Activated CD4-positive, alpha-beta memory T cell treated with anti-CD3 and anti-CD28 coated beads, Interleukin-2, amount 10 ng/mL, durations not matched to agents 7 days and 5 days (primary cell): ENCODE measurements around the gene SORCS2. TPM values are rescaled to one million over a fixed set of nuclear protein-coding genes. Genes with fewer than 3 reads are reported as not detected.

Experiments used
- CTCF ChIA-PET: fragments of 350-600 bp; sonication (Branson Sonifier 250); formaldehyde crosslinking; loops from one replicate; lab custom pipeline; 2021; ENCODE audit warnings: antibody characterized with exemption, inconsistent platforms; lab: Charles Lee
- POLR2A ChIA-PET: fragments of 350-600 bp; sonication (Branson Sonifier 250); formaldehyde crosslinking; loops from one replicate; lab custom pipeline; 2021; ENCODE audit warnings: antibody characterized with exemption; lab: Charles Lee
- DNase-seq: peaks from one replicate; pipeline ENCODE4 v3.0.0-alpha.2; 2020
- H3K27ac Mint-ChIP-seq: one replicate; pipeline ENCODE4 v1.8.0; 2021; ENCODE audit warnings: mild to moderate bottlenecking, mixed read lengths
- H3K27me3 Mint-ChIP-seq: one replicate; pipeline ENCODE4 v1.8.0; 2021; ENCODE audit warnings: mixed read lengths
- H3K36me3 Mint-ChIP-seq: one replicate; pipeline ENCODE4 v1.8.0; 2021; ENCODE audit warnings: low read depth, mixed read lengths
- H3K4me1 Mint-ChIP-seq: one replicate; pipeline ENCODE4 v1.8.0; 2021; ENCODE audit warnings: mixed read lengths
- H3K4me3 Mint-ChIP-seq: one replicate; pipeline ENCODE4 v1.8.0; 2021; ENCODE audit warnings: mild to moderate bottlenecking, mixed read lengths
- H3K9me3 Mint-ChIP-seq: one replicate; pipeline ENCODE4 v1.8.0; 2021; ENCODE audit warnings: mixed read lengths
- total RNA-seq, 2 experiments: library from RNA; stranded (reverse); gene quantifications; one replicate each; pipeline ENCODE4 v1.2.3, GENCODE V29; 2021

The SORCS2 gene
- total RNA-seq, 2 experiments from 2014 or later = 0.10 to 0.18 TPM

- CTCF ChIA-PET = no interaction called here
- Mint-ChIP-seq H3K27ac (no peak overlapping the region), H3K4me3 (no peak overlapping the region)
These were observed 282.0 kb downstream of the SORCS2 start for GRCh38 chr4:7474320-7474719.

GRCh38 chr4:7475207-7475606, 282.9 kb downstream of the SORCS2 start:
- no peaks in the 10 kb centered on the region for H3K4me1 Mint-ChIP-seq
- DNase-seq = no peak
- ChIA-PET CTCF (no interaction called here), POLR2A (no interaction called here)
- H3K27me3 Mint-ChIP-seq = peaks cover 4% of the 10 kb centered on the region
- H3K9me3 Mint-ChIP-seq = no peaks in the 10 kb centered on the region
- no peaks in the 10 kb centered on the region for H3K36me3 Mint-ChIP-seq
- H3K4me3 Mint-ChIP-seq = no peak overlapping the region
- H3K27ac Mint-ChIP-seq = no peak overlapping the region

More at GRCh38 chr4:7474320-7474719, 282.0 kb downstream of the SORCS2 start:
- Mint-ChIP-seq H3K27me3 (peaks cover 4% of the 10 kb centered on the region), H3K36me3 (no peaks in the 10 kb centered on the region), H3K4me1 (no peaks in the 10 kb centered on the region), H3K9me3 (no peaks in the 10 kb centered on the region)
- DNase-seq = no peak
- POLR2A ChIA-PET = no interaction called here

GRCh38 chr4:7476820-7477219, 284.5 kb downstream of the SORCS2 start:
- H3K4me1 Mint-ChIP-seq = no peaks in the 10 kb centered on the region
- H3K4me3 Mint-ChIP-seq = no peak overlapping the region
- ChIA-PET POLR2A (no interaction called here), CTCF (no interaction called here)
- no peaks in the 10 kb centered on the region for H3K36me3 Mint-ChIP-seq
- DNase-seq = no peak
- no peak overlapping the region for H3K27ac Mint-ChIP-seq
- no peaks in the 10 kb centered on the region for H3K9me3 Mint-ChIP-seq
- peaks cover 4% of the 10 kb centered on the region for H3K27me3 Mint-ChIP-seq

GRCh38 chr4:7477695-7478094, 285.4 kb downstream of the SORCS2 start:
- Mint-ChIP-seq H3K4me1 (no peaks in the 10 kb centered on the region), H3K27me3 (no peaks in the 10 kb centered on the region), H3K36me3 (no peaks in the 10 kb centered on the region), H3K9me3 (no peaks in the 10 kb centered on the region), H3K4me3 (no peak overlapping the region), H3K27ac (no peak overlapping the region)
- ChIA-PET CTCF (no interaction called here), POLR2A (no interaction called here)
- no peak for DNase-seq

- DNase-seq = no peak
- Mint-ChIP-seq H3K9me3 (no peaks in the 10 kb centered on the region), H3K36me3 (no peaks in the 10 kb centered on the region), H3K27me3 (no peaks in the 10 kb centered on the region), H3K4me1 (no peaks in the 10 kb centered on the region), H3K27ac (no peak overlapping the region), H3K4me3 (no peak overlapping the region)
- ChIA-PET CTCF (no interaction called here), POLR2A (no interaction called here)
These were observed 286.3 kb downstream of the SORCS2 start for GRCh38 chr4:7478665-7479064.

GRCh38 chr4:7480423-7480822, 288.1 kb downstream of the SORCS2 start:
- Mint-ChIP-seq H3K4me3 (no peak overlapping the region), H3K27ac (no peak overlapping the region), H3K9me3 (no peaks in the 10 kb centered on the region), H3K36me3 (no peaks in the 10 kb centered on the region), H3K4me1 (no peaks in the 10 kb centered on the region), H3K27me3 (no peaks in the 10 kb centered on the region)
- ChIA-PET POLR2A (no interaction called here), CTCF (no interaction called here)
- no peak for DNase-seq

GRCh38 chr4:7481227-7481626, 288.9 kb downstream of the SORCS2 start:
- POLR2A ChIA-PET = no interaction called here

GRCh38 chr4:7485096-7485495, 292.8 kb downstream of the SORCS2 start:
- no peak overlapping the region for H3K27ac Mint-ChIP-seq
- POLR2A ChIA-PET = no interaction called here

More at GRCh38 chr4:7481227-7481626, 288.9 kb downstream of the SORCS2 start:
- H3K36me3 Mint-ChIP-seq = no peaks in the 10 kb centered on the region
- CTCF ChIA-PET = no interaction called here
- no peak overlapping the region for H3K27ac Mint-ChIP-seq
- H3K4me3 Mint-ChIP-seq = no peak overlapping the region
- no peak for DNase-seq
- H3K9me3 Mint-ChIP-seq = no peaks in the 10 kb centered on the region
- H3K27me3 Mint-ChIP-seq = no peaks in the 10 kb centered on the region
- H3K4me1 Mint-ChIP-seq = no peaks in the 10 kb centered on the region

GRCh38 chr4:7486101-7486500, 293.8 kb downstream of the SORCS2 start:
- Mint-ChIP-seq H3K9me3 (no peaks in the 10 kb centered on the region), H3K27me3 (peaks cover 3% of the 10 kb centered on the region), H3K4me1 (no peaks in the 10 kb centered on the region), H3K4me3 (no peak overlapping the region), H3K27ac (no peak overlapping the region), H3K36me3 (no peaks in the 10 kb centered on the region)
- DNase-seq = no peak
- POLR2A ChIA-PET = no interaction called here
- CTCF ChIA-PET = no interaction called here

More at GRCh38 chr4:7485096-7485495, 292.8 kb downstream of the SORCS2 start:
- Mint-ChIP-seq H3K4me1 (no peaks in the 10 kb centered on the region), H3K27me3 (peaks cover 2% of the 10 kb centered on the region), H3K4me3 (no peak overlapping the region), H3K36me3 (no peaks in the 10 kb centered on the region), H3K9me3 (no peaks in the 10 kb centered on the region)
- CTCF ChIA-PET = no interaction called here
- DNase-seq = no peak

GRCh38 chr4:7487502-7487901, 295.2 kb downstream of the SORCS2 start:
- ChIA-PET POLR2A (no interaction called here), CTCF (no interaction called here)
- Mint-ChIP-seq H3K9me3 (no peaks in the 10 kb centered on the region), H3K27me3 (peaks cover 3% of the 10 kb centered on the region), H3K4me3 (no peak overlapping the region), H3K27ac (no peak overlapping the region), H3K36me3 (no peaks in the 10 kb centered on the region), H3K4me1 (no peaks in the 10 kb centered on the region)
- DNase-seq = no peak

GRCh38 chr4:7487998-7488671, 295.8 kb downstream of the SORCS2 start:
- DNase-seq = no peak
- ChIA-PET CTCF (no interaction called here), POLR2A (no interaction called here)
- no peaks in the 10 kb centered on the region for H3K4me1 Mint-ChIP-seq
- H3K27ac Mint-ChIP-seq = no peak overlapping the region
- H3K9me3 Mint-ChIP-seq = no peaks in the 10 kb centered on the region
- peaks cover 3% of the 10 kb centered on the region for H3K27me3 Mint-ChIP-seq
- H3K4me3 Mint-ChIP-seq = no peak overlapping the region
- no peaks in the 10 kb centered on the region for H3K36me3 Mint-ChIP-seq

GRCh38 chr4:7491915-7492314, 299.6 kb downstream of the SORCS2 start:
- ChIA-PET CTCF (no interaction called here), POLR2A (no interaction called here)
- Mint-ChIP-seq H3K4me3 (no peak overlapping the region), H3K27me3 (peaks cover 3% of the 10 kb centered on the region), H3K27ac (no peak overlapping the region), H3K4me1 (no peaks in the 10 kb centered on the region), H3K36me3 (no peaks in the 10 kb centered on the region), H3K9me3 (no peaks in the 10 kb centered on the region)
- DNase-seq = no peak

- H3K9me3 Mint-ChIP-seq = no peaks in the 10 kb centered on the region
- peaks cover 6% of the 10 kb centered on the region for H3K27me3 Mint-ChIP-seq
- H3K4me1 Mint-ChIP-seq = no peaks in the 10 kb centered on the region
- no peaks in the 10 kb centered on the region for H3K36me3 Mint-ChIP-seq
- no peak overlapping the region for H3K27ac Mint-ChIP-seq
- no peak for DNase-seq
- ChIA-PET CTCF (no interaction called here), POLR2A (no interaction called here)
- no peak overlapping the region for H3K4me3 Mint-ChIP-seq
These were observed 306.3 kb downstream of the SORCS2 start for GRCh38 chr4:7498446-7499200.

GRCh38 chr4:7499661-7500060, 307.3 kb downstream of the SORCS2 start:
- DNase-seq = no peak
- ChIA-PET POLR2A (no interaction called here), CTCF (no interaction called here)
- no peaks in the 10 kb centered on the region for H3K4me1 Mint-ChIP-seq
- H3K27me3 Mint-ChIP-seq = peaks cover 6% of the 10 kb centered on the region
- H3K27ac Mint-ChIP-seq = no peak overlapping the region
- H3K36me3 Mint-ChIP-seq = no peaks in the 10 kb centered on the region
- H3K9me3 Mint-ChIP-seq = no peaks in the 10 kb centered on the region
- no peak overlapping the region for H3K4me3 Mint-ChIP-seq
